ENCODE measurements around the gene C5orf52. TPM values are rescaled to one million over a fixed set of nuclear protein-coding genes. Genes with fewer than 3 reads are reported as not detected.
"Not testable (repeated sequence)": the region's sequence is repeated elsewhere in the genome, so short reads cannot be mapped to it uniquely, and the experiment has no call there.

C5orf52 gene
- total RNA-seq, 2 experiments from 2014 or later, result not detected

DNA sequence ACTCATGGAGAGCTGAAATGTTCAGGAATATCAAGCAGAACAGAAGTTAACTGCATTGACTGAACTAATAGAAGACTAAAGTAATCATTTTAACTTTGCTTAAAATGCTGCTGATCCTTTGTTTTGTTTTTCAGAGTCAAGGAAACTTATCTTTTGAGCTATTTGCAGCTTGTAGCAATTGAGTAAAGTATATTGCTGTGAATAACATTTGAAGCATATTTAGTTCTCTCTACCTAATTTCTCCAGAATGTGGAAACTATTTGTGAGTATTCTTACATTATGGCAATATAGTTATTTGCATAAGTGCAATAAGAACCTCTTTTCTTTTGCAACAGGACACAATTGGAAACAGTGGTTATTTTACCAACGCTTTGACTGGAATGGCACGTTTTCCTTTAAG, 13.8 kb upstream of the C5orf52 start:
- no peak for DNase-seq
- H3K27ac Mint-ChIP-seq, result no peak overlapping the region
- peaks cover 6% of the 10 kb centered on the region for H3K4me1 Mint-ChIP-seq (ENCODE audit: low read depth)
- no peak overlapping the region for H3K4me3 Mint-ChIP-seq
- H3K36me3 Mint-ChIP-seq, result peaks cover 26% of the 10 kb centered on the region
- intact Hi-C loops (cut with micrococcal nuclease), result no loop called here
- CTCF ChIA-PET, result interaction anchor here (1.0 kb wide), 1 partner anchor 74 kb away, joined by 3 read pairs; the partner anchor contains the start of gene THG1L
- POLR2A ChIA-PET, result no interaction called here
- peaks cover 39% of the 10 kb centered on the region for H3K9me3 Mint-ChIP-seq
- H3K27me3 Mint-ChIP-seq, result no peaks in the 10 kb centered on the region

DNA sequence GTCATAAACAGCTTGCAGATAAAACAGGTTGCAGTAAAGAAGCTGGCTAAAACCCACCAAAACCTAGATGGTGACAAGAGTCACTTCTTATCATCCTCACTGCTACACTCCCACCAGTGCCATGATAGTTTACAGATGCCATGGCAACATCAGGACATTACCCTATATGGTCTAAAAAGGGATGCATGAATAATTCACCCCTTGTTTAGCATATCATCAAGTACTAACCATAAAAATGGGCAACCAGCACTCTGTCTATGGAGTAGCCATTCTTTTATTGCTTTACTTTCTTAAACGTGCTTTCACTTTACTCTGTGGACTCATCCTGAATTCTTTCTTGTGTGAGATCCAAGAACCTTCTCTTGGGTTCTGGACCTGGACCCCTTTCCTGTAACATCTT, 12.4 kb upstream of the C5orf52 start:
- Mint-ChIP-seq H3K9me3 (peaks cover 28% of the 10 kb centered on the region), H3K4me3 (no peak overlapping the region), H3K36me3 (peaks cover 21% of the 10 kb centered on the region), H3K27me3 (no peaks in the 10 kb centered on the region), H3K27ac (no peak overlapping the region), H3K4me1 (ENCODE audit: low read depth) (no peaks in the 10 kb centered on the region)
- no peak for DNase-seq
- CTCF ChIA-PET, result no interaction called here
- intact Hi-C loops (cut with micrococcal nuclease), result no loop called here
- POLR2A ChIA-PET, result no interaction called here

DNA sequence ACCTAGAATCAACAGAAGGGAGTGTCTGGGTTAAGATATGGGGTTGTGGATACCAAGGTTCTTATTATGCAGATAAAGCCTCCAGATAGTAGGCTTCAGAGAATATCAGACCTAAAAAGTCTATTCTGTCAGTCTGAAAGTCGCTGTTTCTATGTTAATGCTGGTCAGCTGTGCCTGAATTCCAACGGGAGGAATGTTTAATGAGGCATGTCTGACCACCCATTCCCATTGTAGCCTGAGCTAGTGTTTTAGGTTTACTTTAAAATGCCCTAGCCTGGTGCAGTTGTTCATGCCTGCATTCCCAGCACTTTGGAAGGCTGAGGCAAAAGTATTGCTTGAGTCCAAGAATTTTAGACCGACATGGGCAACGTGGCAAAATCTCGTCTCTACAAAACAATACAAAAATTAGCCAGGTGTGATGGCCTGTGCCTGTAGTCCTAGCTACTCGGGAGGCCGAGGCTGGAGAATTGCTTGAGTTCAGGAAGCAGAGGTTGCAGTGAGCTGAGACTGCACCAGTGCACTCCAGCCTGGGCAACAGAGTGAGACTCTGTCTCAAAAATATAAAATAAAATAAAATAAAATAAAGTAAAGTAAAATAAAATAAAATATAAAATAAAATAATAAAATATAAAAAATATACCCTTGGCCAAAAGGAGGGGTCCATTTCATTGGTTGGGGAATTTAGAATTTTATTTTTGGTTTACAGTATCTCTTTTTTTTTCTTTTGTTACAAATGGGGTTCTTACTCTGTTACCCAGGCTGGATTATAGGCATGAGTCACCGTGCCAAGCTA, 11.3 kb upstream of the C5orf52 start:
- CTCF ChIA-PET, result interaction anchor here (1.4 kb wide), 1 partner anchor 9 kb away, joined by 3 read pairs; no protein-coding TSS in a partner anchor
- no peak overlapping the region for H3K4me3 Mint-ChIP-seq
- no peak for DNase-seq
- no peaks in the 10 kb centered on the region for H3K4me1 Mint-ChIP-seq (ENCODE audit: low read depth)
- peaks cover 21% of the 10 kb centered on the region for H3K36me3 Mint-ChIP-seq
- no peaks in the 10 kb centered on the region for H3K27me3 Mint-ChIP-seq
- no peak overlapping the region for H3K27ac Mint-ChIP-seq
- POLR2A ChIA-PET, result interaction anchor here (1.0 kb wide), 1 partner anchor 31 kb away, joined by 3 read pairs; no protein-coding TSS in a partner anchor
- intact Hi-C loops (cut with micrococcal nuclease), result no loop called here
- peaks cover 33% of the 10 kb centered on the region for H3K9me3 Mint-ChIP-seq

DNA sequence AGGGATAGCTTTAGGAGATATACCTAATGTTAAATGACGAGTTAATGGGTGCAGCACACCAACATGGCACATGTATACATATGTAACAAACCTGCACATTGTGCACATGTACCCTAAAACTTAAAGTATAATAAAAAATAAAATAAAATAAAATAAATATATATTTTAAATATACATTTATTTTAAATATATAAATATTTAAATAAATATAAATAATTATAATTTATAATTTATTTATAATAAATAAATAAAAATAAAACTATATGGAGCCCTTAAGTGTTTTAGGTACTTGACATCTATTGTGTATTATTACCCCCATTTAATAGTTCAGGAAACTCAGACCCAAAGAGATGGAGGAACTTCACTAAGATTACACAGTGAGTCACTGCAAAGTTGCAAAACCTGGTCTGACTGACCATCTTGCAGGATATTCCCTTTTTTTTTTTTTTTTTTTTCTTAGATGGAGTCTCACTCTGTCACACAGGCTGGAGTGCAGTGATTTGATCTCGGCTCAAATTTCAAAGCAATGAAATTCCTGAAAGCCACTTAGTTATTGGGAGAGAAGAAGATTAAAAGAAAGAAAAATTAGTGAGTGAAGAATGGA, 5.8 kb upstream of the C5orf52 start:
- H3K36me3 Mint-ChIP-seq, result no peaks in the 10 kb centered on the region
- DNase-seq, result no peak
- H3K4me1 Mint-ChIP-seq (ENCODE audit: low read depth), result peaks cover 9% of the 10 kb centered on the region
- peaks cover 11% of the 10 kb centered on the region for H3K9me3 Mint-ChIP-seq
- H3K4me3 Mint-ChIP-seq, result no peak overlapping the region
- no peak overlapping the region for H3K27ac Mint-ChIP-seq
- H3K27me3 Mint-ChIP-seq, result no peaks in the 10 kb centered on the region
- ChIA-PET POLR2A (no interaction called here), CTCF (interaction anchor here (0.7 kb wide), 1 partner anchor 87 kb away, joined by 3 read pairs; no protein-coding TSS in a partner anchor)
- intact Hi-C loops (cut with micrococcal nuclease), result no loop called here

DNA sequence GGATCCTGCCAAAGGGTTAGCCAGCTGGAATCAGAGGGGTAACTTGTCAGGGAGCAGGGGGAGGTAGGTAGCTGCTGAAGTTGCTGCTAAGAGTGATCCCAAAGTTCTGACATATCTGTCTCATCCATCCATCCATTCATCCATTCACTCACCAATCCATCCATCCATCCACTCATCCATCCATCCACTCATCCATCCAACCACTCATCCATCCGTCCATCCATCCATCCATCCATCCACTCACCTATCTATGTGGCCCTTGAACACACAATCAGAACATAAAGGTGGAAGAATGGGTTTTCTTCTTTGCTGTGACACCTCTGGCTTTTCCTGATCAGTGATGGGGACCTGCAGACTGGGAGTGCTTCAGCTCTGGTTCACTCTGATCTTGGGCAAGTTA, 3.0 kb upstream of the C5orf52 start:
- H3K27me3 Mint-ChIP-seq, result peaks cover 5% of the 10 kb centered on the region
- ChIA-PET CTCF (interaction anchor here (1.0 to 4.7 kb wide), 8 partner anchors 50 to 283 kb away, joined by 3 to 57 read pairs (median 5); partner anchors contain the start of genes LSM11 and THG1L), POLR2A (interaction anchor here (0.6 kb wide), 1 partner anchor 145 kb away, joined by 3 read pairs; no protein-coding TSS in a partner anchor)
- intact Hi-C loops (cut with micrococcal nuclease), result loop anchor here (2.0 kb wide), 1 partner anchor 42 kb away; no protein-coding TSS in a partner anchor
- H3K4me1 Mint-ChIP-seq (ENCODE audit: low read depth), result peaks cover 20% of the 10 kb centered on the region
- no peak overlapping the region for H3K27ac Mint-ChIP-seq
- no peaks in the 10 kb centered on the region for H3K36me3 Mint-ChIP-seq
- DNase-seq, result no peak
- H3K4me3 Mint-ChIP-seq, result no peak overlapping the region
- peaks cover 8% of the 10 kb centered on the region for H3K9me3 Mint-ChIP-seq

DNA sequence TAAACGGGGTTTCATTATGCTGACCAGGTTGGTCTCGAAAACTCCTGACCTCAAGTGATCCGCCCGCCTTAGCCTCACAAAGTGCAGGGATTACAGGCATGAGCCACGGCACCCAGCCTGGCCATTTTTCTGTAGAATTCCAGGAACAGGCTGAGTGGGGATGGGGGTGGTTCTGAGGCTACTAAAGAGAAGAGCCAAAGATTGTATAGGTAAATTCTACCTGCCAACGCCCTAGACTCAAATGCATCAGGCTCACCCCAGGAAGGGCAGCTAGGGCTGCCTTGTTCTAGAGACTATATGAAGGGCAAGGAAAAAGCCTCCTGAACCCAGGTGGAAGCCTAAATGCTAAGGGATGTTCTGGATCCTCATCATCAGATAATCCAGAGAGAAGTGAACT, 1.6 kb upstream of the C5orf52 start:
- Mint-ChIP-seq H3K4me3 (peak overlapping the region; percentile 77), H3K36me3 (no peaks in the 10 kb centered on the region), H3K27me3 (peaks cover 5% of the 10 kb centered on the region), H3K4me1 (ENCODE audit: low read depth) (peaks cover 20% of the 10 kb centered on the region), H3K9me3 (peaks cover 4% of the 10 kb centered on the region), H3K27ac (no peak overlapping the region)
- intact Hi-C loops (cut with micrococcal nuclease), result loop anchor here (1.0 to 5.0 kb wide), 5 partner anchors 41 to 117 kb away; partner anchors contain the start of genes LSM11 and THG1L
- POLR2A ChIA-PET, result no interaction called here
- CTCF ChIA-PET, result interaction anchor here (1.2 to 4.7 kb wide), 4 partner anchors 48 to 103 kb away, joined by 4 to 57 read pairs (median 18); partner anchors contain the start of genes LSM11 and THG1L
- no peak for DNase-seq

DNA sequence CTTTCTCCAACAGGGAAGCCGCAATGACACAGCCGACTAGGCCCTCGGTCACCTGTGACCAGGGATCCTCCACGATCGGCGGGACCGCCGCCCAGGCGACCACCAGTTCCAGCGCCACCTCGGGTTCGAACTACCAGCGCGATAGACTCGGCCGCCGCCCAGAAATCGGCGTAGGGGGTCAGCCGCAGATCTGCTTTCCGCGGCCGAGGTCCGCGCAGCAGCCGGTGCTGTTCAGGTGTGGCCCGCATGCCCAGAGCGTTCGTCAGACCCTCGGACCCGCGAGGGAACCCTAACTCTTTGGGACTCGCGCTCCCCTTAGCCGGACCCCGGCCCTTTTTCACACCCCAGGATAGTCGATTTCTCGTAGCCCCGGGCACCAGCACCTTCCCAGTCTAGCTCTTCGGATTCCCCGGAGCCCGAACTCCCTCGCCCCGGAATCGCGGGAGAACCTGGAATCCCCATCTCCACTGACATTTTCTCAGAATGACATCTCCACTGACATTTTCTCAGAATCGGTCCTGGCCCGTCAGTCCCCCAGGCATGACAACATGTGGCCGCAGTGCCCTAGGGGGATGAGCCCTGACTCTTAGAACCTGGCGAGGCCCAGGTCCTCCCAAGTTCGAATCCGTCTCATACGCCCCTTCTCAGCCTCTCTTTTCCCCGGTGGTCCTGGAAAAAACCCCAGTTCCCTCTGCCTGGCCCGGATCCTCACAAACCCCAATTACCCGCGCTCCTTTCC, 428 bp downstream of the C5orf52 start:
- no peaks in the 10 kb centered on the region for H3K9me3 Mint-ChIP-seq
- ChIA-PET POLR2A (no interaction called here), CTCF (interaction anchor here (1.3 to 4.7 kb wide), 3 partner anchors 46 to 71 kb away, joined by 3 to 57 read pairs (median 30); partner anchors contain the start of gene LSM11)
- H3K36me3 Mint-ChIP-seq, result no peaks in the 10 kb centered on the region
- no peak overlapping the region for H3K27ac Mint-ChIP-seq
- peaks cover 20% of the 10 kb centered on the region for H3K4me1 Mint-ChIP-seq (ENCODE audit: low read depth)
- DNase-seq, result no peak
- H3K27me3 Mint-ChIP-seq, result peaks cover 5% of the 10 kb centered on the region
- intact Hi-C loops (cut with micrococcal nuclease), result loop anchor here (5.0 kb wide), 1 partner anchor 119 kb away; no protein-coding TSS in a partner anchor
- peak overlapping the region; percentile 77 for H3K4me3 Mint-ChIP-seq

DNA sequence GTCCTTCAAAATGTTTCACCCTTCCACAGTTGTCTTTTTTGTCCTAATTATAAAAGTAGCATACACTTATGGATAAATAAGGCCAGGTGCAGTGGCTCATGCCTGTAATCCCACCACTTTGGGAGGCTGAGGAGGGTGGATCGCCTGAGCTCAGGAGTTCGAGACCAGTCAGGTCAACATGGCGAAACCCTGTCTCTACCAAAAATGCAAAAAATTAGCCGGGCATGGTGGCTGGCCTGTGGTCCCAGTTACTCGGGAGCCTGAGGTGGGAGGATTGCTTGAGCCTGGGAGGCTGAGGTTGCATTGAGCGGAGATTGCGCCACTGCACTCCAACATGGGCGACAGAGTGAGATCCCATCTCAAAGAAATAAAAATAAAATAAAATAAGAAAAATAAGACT, 1.6 kb downstream of the C5orf52 start:
- no peak overlapping the region for H3K4me3 Mint-ChIP-seq
- no peak for DNase-seq
- H3K9me3 Mint-ChIP-seq, result no peaks in the 10 kb centered on the region
- intact Hi-C loops (cut with micrococcal nuclease), result loop anchor here (5.0 kb wide), 1 partner anchor 121 kb away; no protein-coding TSS in a partner anchor
- no peak overlapping the region for H3K27ac Mint-ChIP-seq
- CTCF ChIA-PET, result no interaction called here
- H3K36me3 Mint-ChIP-seq, result no peaks in the 10 kb centered on the region
- H3K4me1 Mint-ChIP-seq (ENCODE audit: low read depth), result peaks cover 20% of the 10 kb centered on the region
- H3K27me3 Mint-ChIP-seq, result peaks cover 5% of the 10 kb centered on the region
- POLR2A ChIA-PET, result no interaction called here

DNA sequence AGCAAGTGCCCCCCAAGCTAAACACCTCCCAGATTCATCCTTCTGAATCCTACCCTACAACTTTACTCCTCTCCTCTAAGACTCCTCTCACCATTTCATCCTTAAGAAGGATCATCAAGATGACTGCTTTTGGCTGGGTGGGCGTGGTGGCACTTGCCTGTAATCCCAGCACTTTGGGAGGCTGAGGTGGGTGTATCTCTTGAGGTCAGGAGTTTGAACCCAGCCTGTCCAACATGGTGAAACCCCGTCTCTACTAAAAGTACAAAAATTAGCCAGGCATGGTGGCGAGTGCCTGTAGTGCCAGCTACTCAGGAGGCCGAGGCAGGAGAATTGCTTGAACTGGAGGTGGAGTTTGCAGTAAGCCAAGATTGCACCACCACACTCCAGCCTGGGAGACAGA, 3.0 kb downstream of the C5orf52 start:
- intact Hi-C loops (cut with micrococcal nuclease), result loop anchor here (5.0 kb wide), 1 partner anchor 122 kb away; no protein-coding TSS in a partner anchor
- ChIA-PET CTCF (interaction anchor here (1.5 kb wide), 1 partner anchor 69 kb away, joined by 3 read pairs; no protein-coding TSS in a partner anchor), POLR2A (interaction anchor here (0.6 kb wide), 1 partner anchor 83 kb away, joined by 3 read pairs; no protein-coding TSS in a partner anchor)
- H3K4me1 Mint-ChIP-seq (ENCODE audit: low read depth), result peaks cover 20% of the 10 kb centered on the region
- not testable (repeated sequence) for DNase-seq, H3K9me3 Mint-ChIP-seq, H3K4me3 Mint-ChIP-seq, H3K27me3 Mint-ChIP-seq, H3K36me3 Mint-ChIP-seq, H3K27ac Mint-ChIP-seq

DNA sequence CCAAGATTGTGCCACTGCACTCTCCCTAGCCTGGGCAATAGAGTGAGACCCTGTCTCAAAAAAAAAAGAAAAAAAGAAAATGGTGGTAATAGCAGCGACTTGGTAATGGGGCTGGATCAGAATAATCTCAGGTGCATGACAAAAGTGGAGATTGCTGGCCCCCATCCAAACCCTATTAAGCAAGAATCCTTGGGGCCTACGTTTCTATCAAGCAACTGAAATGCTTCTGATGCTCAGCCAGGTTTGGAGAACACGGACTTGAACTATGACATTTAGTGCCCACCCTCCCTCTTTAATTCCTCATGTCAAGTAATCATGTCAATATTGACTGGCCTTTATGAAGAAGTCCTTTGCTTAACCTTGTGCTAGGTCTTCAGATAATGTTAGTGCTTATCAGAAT, 6.6 kb downstream of the C5orf52 start:
- Mint-ChIP-seq H3K27me3 (no peaks in the 10 kb centered on the region), H3K4me3 (no peak overlapping the region), H3K4me1 (ENCODE audit: low read depth) (no peaks in the 10 kb centered on the region), H3K36me3 (no peaks in the 10 kb centered on the region), H3K9me3 (no peaks in the 10 kb centered on the region), H3K27ac (no peak overlapping the region)
- no peak for DNase-seq
- CTCF ChIA-PET, result no interaction called here
- POLR2A ChIA-PET, result no interaction called here
- intact Hi-C loops (cut with micrococcal nuclease), result no loop called here

DNA sequence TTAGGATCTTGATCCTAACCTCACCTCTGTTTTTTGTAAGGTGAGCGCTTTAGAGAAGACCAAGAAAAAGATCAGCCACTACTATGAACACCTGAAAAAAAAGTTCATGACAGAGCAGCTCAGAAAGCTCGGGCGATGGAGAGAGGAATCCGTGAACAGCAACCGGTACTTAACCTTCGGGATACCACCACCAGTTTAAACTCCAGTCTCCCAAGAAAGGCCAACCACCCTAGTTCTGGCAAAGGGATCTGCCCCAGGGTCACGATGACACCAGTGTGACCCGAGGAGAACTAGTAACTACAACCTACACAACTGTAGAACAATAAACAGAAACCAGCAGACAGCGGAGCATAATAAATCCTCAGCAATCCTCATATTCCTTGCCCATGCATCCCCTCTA, 8.5 kb downstream of the C5orf52 start:
- Mint-ChIP-seq H3K9me3 (no peaks in the 10 kb centered on the region), H3K4me1 (ENCODE audit: low read depth) (no peaks in the 10 kb centered on the region)

More for the DNA sequence above, 8.5 kb downstream of the C5orf52 start:
- Mint-ChIP-seq H3K36me3 (no peaks in the 10 kb centered on the region), H3K4me3 (no peak overlapping the region), H3K27ac (no peak overlapping the region), H3K27me3 (no peaks in the 10 kb centered on the region)
- DNase-seq, result no peak
- POLR2A ChIA-PET, result no interaction called here
- intact Hi-C loops (cut with micrococcal nuclease), result no loop called here
- CTCF ChIA-PET, result no interaction called here
